Stimulated activated CD4-positive, alpha-beta T cell treated with anti-CD3 and anti-CD28 coated beads, Interleukin-1b, Interleukin-23, amount 100 ng/mL, for 24 hours (primary cell): ENCODE measurements around the gene DCST2.
"Not testable (repeated sequence)": the region's sequence is repeated elsewhere in the genome, so short reads cannot be mapped to it uniquely, and the experiment has no call there.

ENCODE experiments used
- DNase-seq, 4 experiments: peaks; one replicate each; pipeline ENCODE4 v3.0.0-alpha.2; 2020; ENCODE audit warnings: low read depth in 4 of 4, low spot score in 1 of 4

Gene DCST2

DNA sequence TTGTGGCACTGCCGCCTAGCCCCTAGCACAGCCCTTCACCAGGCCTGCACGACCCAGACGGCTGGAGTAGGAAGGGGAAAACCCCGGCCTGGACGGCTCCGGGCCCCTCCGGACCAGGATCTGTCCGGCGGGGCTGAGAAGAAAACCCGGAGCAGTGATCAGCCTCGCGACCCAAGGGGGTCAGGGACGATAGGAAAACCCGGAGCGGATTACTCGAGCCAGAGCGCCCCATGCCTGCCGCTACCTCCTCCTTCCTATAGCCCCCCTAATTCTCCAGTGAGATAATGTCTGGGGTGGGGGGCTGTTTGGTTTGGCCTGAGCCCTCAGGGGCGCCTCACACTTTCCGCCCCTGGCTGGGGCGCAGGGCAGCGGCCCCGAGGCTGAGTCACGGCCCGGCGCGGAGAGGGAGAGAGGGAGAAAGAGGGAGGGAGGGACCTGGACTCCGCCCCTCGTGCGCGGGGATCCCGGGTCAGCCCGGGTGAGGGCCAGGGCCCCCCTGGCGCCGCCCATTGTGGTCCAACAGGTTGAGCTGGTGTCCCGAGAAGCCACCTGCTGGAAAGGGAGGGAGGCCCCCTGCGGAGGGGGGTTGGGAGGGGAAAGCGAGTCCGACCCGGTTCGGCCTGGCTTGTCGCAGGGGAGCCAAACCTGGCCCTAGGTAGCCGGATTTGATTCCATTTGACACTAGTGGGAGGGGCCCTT, 32.7 kb downstream of the DCST2 start:
- DNase-seq, result peak in 2 of 4 experiments; percentile 73 to 86

DNA sequence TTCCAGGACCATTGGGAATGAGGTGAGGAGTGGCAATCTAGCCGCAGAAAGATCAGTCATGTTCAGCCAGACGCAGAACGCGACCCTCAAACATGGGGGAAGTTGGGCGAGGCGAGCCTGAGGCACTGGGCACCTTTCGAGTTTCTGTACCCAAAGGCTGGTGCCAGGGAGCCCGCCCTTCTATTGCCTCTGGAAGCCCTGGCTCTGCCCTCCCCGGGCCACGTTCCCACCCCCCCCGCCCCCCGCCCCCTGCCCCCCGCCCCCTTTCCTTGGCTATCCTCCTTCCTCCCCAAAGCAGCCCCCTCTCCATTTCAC, 33.2 kb downstream of the DCST2 start:
- no peak for DNase-seq

DNA sequence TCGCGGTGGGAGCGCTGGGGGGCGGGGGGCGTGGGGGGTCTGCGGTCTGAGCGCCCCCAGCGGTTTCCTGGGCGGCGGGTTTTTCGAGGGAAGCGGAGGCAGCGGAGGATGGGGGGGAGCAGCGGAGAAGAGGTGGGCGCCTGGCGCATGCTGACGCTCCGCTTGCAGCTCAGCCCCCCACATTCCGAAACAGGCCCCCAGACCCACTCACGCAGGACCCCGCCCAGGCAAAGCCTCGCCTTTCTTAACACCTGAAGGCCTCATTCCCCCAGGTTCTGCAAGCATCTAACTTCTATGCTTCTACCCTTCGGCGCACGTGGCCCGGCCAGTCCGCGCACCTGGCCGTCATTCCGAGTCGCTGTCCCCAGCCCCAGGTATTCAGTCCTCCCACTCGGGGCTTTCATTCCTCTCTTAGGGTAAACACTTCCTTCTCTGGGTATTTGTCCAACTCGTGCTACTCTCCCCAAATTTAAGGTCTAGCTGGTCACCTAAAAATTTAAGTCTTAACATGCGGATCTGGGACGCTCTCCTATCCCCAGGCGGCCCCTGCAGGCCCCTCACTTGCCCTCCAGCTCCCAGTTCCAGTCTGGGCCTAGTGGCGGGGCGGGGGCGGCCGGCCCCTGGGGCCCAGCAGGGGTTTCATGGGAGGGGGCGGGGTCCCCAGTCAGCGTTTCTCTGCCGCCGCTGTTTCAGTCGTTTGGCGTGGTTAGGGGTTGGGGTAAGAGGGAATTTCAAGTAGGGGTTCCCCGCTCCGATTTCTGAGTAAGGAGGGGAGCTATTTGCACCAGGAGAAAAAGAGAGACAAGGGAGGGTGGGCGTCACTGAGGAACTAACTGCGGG, 33.8 kb downstream of the DCST2 start:
- DNase-seq, result peak in 2 of 4 experiments; percentile 50 to 72

DNA sequence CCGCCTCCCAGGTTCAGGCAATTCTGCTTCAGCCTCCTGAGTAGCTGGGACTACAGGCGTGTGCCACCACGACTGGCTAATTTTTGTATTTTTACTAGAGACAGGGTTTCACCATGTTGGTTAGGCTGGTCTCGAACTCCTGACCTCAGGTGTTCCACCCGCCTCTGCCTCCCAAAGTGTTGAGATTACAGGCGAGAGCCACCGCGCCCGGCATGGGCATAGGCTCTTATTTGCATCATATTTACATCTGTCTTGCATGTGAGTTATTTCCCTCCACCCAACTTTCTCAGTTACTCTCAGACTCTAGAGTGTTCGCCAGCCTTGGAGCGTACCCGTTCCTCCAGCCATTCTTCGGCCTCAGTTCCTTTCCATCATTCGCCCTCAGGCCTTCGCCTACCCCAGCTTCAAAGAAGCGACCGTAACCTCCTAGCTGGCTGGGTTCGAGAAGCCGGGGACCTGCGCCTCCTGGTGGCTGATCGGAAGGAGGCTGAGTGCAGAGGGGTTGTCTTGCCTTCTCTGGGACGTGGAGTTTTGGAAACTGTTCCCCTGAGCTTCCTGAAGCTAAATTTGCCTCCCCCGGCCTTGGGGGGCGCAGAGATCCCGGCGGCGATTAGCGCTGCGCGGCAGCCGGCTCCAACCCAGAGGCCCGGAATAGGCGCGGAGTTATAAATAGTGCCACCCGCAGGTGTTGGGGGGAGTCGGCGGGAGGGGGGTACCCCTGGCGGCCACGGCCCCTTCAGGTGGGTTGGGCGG, 34.6 kb downstream of the DCST2 start:
- DNase-seq, result peak in 2 of 4 experiments; percentile 60 to 76

DNA sequence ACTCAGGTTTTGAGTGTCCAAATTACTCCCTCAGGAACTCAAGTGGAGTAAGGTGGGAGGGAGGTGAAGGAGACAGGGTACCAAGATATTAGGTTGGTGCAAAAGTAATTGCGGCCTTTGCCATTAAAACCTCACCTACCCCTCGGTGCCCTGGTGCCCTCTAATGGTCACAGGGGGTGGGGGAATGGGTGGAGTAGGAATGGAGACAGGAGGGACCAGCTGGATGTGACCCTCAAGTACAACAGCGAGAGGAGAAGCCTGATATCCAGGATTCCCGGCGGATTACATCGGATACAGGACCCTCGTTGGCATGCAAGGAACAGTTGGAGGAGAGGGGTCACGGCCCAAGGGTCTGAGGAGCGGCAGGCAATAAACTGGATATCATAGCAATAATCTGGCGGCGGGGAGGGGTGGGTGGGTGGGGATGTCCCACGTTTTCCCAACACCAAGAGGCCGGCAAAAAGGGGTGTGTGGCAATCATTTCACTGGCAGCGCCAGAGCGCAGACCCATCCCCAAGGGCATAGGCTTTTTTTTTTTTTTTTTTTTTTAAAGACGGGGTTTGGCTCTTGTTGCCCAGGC, 35.3 kb downstream of the DCST2 start:
- DNase-seq, result no peak

DNA sequence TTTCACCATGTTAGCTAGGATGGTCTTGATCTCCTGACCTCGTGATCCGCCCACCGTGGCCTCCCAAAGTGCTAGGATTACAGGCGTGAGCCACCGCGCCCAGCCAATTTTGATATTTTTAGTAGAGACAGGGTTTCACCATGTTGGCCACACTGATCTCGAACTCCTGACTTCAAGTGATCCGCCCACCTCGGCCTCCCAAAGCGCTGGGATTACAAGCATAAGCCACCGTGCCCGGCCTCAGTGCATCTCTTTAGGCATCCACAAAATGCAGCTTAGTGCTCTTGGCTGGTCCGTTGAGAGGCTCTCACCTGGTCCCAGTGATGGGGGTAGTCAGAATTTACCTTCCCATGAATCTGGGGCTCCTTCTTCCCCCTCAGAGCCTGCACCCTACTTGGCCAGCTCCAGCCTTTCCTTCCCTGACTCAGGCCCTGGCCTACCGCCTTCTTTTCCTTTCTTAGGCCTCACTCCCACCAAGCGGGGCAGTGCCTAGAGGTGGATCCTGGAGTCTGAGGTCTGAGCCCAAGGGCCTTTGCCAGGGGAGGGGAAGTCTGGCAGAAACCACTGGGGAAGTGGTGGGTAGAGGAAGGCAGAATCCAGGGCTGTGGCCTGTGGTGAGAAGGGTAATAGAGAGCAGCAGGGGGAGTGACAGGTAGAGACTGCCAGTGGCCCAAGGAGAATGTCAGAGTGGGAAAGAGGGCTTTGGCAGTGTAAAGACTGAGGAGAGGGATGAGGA, 36.4 kb downstream of the DCST2 start:
- DNase-seq, result no peak

DNA sequence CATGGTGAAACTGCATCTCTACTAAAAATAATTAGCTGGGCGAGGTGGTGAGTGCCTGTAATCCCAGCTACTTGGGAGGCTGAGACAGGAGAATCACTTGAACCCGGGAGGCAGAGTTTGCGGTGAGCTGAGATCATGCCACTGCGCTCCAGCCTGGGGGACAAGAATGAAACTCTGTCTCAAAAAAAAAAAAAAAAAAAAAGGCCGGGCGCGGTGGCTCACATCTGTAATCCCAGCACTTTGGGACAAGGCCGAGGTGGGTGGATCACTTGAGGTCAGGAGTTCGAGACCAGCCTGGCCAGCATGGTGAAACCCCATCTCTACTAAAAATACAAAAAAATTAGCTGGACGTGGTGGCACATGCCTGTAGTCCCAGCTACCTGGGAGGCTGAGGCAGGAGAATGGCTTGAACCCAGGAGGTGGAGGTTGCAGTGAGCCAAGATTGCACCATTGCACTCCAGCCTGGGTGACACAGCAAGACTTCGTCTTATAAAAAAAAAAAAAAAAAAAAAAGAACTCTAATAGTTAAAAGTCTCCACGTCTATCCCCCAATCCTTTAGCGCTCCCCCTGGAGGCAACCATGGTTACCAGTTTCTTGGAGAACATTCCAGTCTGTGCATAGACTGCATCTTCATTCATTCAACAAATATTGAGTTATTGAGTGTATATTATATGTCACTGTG, 38.1 kb downstream of the DCST2 start:
- DNase-seq, result not testable (repeated sequence)

DNA sequence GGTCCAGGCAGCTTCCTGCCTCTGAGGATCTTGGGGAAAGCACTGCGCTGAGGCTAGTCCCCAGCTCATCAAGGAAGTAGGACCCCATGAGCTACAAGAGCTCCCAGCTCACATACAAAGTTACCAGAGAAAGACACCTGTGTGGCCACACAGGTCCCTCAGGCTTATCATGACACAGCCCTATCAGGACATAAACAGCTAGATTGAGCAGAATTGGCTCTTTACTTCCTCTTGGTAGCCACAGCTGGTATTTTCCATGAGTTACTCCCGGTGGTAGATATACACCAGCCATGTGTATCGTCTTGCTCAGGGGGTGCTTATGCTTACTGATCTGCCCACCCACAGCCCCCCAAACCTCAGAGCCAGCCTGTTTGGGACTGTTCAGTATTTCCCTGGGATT, 39.0 kb downstream of the DCST2 start:
- DNase-seq, result no peak

DNA sequence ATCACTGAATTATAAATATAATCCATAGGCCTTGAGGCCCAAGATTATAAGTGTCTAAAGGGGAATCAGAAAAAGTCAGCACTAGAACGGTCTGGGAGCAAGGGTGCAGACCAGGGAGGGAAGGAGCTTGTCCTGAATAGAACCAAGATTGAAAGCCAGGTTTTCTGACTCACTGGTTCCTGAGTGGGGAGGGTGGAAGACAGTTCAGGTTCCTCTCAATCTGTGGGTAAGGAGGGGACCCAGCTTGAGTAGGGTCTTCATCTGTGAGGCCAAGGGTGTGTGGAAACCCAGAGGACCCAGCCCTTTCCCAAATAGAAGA, 39.4 kb downstream of the DCST2 start:
- DNase-seq, result no peak

DNA sequence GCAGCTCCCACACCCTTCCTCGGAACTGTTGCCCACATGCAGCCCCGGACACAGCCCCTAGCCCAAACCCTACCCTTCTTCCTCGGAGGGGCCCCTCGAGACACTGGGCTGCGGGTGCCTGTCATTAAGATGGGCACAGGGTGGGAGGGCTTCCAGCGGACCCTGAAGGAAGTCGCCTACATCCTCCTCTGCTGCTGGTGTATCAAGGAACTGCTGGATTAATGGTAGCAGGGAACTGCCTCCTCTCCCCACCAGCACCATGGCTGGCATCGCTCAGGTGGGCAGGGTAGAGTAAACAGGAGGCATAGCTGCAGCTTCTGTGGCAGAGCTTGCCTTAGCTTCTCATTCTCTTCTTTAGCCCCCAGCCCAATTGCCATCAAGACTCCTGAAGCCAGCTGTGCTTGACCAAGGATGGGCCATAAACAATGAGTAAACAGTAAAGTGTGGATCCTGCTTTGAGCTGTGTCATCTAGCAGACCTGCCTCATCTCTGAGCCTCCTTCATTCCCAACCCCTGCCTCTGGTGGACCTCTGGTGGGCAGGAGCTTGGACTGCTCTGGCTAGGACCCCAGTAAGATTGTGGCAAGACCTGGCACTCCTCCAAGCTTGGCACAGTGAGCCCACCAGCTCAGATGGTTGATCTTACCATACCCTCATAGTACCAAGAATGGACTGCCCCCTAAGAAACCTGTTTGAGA, 39.9 kb downstream of the DCST2 start, which contains the start of gene LENEP:
Gene LENEP, plus strand, starts transcription at position 15 of the 697 bp plus-strand sequence. Its CDS starts 22 bp downstream, at position 37.
- DNase-seq, result no peak

DNA sequence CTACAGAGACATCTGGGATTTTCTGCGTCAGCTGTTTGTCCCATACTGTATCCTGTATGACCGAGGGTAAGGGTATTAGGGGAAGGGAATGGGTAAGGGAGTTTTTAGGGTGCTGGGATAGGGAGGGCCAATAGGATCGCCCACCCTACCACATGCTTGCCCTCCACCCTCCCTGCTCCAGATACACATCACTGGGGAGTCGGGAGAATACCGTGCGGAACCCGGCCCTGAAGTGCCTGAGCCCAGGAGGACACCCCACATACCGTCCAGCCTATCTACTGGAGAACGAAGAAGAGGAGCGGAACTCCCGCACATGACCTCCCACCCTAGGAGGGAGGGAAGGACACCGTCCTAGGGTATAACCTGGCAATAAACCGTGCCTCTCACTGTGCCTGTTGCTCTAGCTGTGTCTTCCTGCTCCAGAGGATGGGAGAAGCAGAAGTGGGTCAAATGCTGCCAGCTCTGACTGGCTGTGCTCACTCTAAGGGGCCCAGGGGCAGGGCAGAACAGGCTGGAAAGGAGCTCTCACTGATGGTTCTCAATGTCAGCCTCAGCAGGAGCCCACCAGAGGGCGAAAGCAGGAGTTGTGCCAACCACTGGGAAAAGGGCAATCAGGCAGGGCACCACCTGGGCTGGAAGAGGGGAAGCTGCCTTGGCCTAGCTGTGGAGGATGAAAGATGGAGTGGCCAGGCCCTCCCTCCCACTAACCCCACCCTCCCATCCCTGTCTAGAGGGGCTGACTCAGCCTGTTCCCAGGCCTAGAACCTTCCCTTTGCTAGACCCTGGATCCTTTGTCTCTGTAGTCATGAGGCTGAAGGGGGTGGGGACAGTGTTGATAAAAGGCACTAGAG, 40.6 kb downstream of the DCST2 start:
- no peak for DNase-seq

DNA sequence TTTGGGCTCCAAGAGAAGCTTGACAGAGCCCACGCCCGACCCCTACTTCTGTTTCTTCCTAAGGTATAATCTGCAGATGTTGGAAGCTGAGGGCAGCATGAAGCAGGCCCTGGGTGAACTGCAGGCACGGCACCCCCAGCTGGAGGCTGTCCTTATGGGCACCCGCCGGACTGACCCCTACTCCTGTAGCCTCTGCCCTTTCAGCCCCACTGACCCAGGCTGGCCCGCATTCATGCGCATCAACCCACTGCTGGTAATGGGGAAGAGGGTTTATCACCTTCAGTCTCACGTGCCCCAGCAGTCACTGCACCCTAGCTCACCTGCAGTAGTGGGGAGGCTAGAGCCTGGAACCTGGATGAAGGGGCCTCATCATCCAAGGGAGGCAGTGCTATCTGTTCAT, 43.3 kb downstream of the DCST2 start:
- no peak for DNase-seq

DNA sequence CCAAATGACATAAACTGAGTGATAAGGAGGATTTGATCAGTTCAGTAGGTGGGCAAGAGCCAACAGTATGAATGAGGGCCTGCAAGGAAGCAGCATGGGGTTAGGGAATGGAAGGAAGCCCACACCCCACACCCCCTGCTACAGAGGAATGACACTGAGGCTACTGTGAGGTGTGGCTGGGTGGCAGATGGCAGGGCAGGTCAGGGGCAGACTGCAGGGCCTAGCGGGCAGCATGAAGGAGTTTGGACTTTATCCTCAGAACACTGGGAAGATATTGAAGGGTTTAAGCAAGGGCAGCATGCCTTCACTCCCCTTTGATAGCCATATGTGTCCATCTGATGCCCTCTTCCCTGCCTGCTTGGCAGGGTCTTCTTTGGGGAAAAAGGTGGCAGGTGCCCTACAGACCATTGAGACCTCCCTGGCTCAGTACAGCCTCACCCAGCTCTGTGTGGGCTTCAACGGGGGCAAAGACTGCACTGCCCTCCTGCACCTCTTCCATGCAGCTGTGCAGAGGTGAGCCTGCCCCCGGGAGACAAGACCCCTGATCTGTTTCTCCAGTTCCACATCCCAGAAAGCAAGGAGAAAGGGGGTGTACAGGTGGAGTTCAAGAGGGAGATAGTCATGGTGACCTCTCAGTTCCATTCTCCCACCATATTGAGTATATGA, 44.3 kb downstream of the DCST2 start:
- DNase-seq, result no peak

DNA sequence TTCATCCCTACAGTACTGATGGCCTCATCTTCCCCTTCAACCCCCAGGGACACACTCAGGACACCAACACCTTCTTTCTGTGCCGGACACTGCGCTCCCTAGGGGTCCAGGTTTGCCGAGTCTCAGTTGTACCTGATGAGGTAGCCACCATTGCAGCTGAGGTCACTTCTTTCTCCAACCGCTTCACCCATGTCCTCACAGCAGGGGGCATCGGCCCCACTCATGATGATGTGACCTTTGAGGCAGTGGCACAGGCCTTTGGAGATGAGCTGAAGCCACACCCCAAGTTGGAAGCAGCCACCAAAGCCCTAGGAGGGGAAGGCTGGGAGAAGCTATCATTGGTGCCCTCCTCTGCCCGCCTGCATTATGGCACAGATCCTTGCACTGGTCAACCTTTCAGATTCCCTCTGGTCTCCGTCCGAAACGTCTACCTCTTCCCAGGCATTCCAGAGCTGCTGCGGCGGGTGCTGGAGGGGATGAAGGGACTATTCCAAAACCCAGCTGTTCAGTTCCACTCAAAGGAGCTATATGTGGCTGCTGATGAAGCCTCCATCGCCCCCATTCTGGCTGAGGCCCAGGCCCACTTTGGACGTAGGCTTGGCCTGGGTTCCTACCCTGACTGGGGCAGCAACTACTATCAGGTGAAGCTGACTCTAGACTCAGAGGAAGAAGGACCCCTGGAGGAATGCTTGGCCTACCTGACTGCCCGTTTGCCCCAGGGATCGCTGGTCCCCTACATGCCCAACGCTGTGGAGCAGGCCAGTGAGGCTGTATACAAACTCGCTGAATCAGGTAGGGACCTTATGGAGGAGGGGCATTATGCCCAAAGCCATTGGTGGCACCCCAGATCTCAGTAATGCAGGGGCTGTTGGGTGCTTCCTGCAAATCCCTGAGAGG, 45.3 kb downstream of the DCST2 start:
- DNase-seq, result no peak

DNA sequence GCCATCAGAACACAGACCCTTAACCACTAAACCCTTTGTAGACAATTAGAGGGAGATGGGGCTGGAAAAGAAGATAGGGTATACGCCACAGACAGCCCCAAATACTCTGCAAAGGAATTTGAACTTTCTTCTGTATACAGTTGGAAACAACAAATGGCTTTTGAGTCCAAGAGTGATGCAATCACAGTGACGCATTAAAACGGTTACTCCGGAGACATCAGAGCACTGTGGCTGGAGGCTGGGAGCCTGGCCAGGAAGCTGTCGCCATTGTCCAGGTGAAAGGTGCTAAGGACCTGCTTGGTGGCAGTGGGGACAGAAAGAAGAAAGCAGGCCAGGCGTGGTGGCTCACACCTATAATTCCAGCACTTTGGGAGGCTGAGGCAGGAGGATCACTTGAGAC, 46.3 kb downstream of the DCST2 start:
- no peak for DNase-seq

DNA sequence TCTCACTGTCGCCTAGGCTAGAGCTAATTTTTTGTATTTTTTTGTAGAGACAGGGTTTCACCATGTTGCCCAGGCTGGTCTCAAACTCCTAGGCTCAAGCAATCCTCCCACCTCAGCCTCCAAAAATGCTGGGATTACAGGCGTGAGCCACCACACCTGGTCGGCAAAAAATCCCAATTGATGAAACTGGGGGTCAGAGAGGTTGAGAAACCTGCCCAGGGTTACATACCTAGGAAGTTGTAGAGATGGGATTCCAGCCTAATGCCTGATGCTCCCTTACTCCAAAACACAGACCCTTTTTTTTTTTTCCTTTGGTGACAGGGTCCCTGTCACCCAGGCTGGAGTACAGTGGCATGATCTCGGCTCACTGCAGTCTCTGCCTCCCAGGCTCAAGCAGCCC, 46.8 kb downstream of the DCST2 start:
- not testable (repeated sequence) for DNase-seq

DNA sequence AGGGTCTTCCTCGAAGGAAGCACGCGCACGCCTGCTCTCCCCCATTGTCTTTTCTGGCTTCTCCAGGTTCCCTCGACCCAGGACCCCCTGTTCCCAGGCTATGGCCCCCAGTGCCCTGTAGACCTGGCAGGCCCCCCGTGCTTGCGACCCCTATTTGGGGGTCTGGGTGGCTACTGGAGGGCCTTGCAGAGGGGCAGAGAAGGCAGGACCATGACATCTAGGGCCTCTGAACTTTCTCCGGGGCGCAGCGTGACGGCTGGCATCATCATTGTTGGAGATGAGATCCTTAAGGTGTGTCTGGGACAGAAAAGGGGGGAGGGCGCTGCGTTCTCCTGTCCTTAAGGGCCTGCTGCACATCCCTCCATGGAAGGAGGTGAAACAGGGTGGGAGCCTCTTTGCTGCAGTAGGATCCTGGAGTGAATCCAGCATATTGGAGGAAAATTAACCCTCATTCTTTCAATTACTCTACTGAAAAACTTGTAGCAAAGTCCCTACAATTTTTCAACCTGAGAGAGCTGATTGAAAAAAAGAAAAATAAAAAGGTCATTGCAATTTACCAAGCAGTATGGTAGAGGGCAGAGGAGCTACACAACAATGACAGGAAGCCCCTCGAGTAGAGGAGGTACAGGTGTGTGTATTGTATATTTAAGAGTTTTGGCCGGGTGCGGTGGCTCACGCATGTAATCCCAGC, 49.7 kb downstream of the DCST2 start:
- no peak for DNase-seq
